Thyroid gland (tissue), 4 donors: ENCODE measurements around the gene SLC48A1.

Source experiments
- CTCF ChIP-seq, 6 experiments: fragments of 200-600 bp in 3 of 6; fragments of 450-650 bp in 3 of 6; sonication (generic) in 3 of 6; IDR thresholded peaks; one replicate each; pipeline ENCODE4 v1.5.1; 2016 to 2019; ENCODE audit warnings: antibody characterized with exemption in 6 of 6, mild to moderate bottlenecking in 2 of 6, inconsistent platforms in 1 of 6, moderate library complexity in 1 of 6
- POLR2A ChIP-seq, 2 donors: fragments of 450-650 bp; IDR thresholded peaks; one replicate each; pipeline ENCODE4 v1.6.1; 2017; ENCODE audit warnings: antibody characterized with exemption in 2 of 2, mild to moderate bottlenecking in 2 of 2, moderate library complexity in 1 of 2

GRCh38 chr12:47795814-47796411 is 22.9 kb downstream of the SLC48A1 start:
- TF ChIP-seq POLR2A (IDR thresholded peaks at IDR 0.05) (no peak), CTCF (IDR thresholded peaks at IDR 0.05) (no peak)
